HCT116 (cell line): Measurements from ENCODE around the gene ERAL1.
"Not testable (repeated sequence)": the region's sequence is repeated elsewhere in the genome, so short reads cannot be mapped to it uniquely, and the experiment has no call there.

Experiments used
- EGR1 ChIP-seq: IDR thresholded peaks from 2 replicates; pipeline ENCODE4 v1.6.1; 2012; ENCODE audit warnings: low read depth
- POLR2A ChIP-seq: IDR thresholded peaks from 2 replicates; pipeline ENCODE4 v1.7.0; 2011; ENCODE audit warnings: borderline replicate concordance; ENCODE audit not compliant: insufficient read depth, insufficient read length; ENCODE audit errors: extremely low read depth
- POLR2AphosphoS5 ChIP-seq: IDR thresholded peaks from 2 replicates; pipeline ENCODE4 v1.6.1; 2011; ENCODE audit warnings: mild to moderate bottlenecking, low read depth, low read length, moderate library complexity
- TF ChIP-seq, protein P1 (sequence below), 3 experiments: fragments of 200-600 bp in 1 of 3; sonication (generic) in 1 of 3; IDR thresholded peaks in 2 of 3; conservative IDR thresholded peaks in 1 of 3; 2 replicates each; pipeline ENCODE4 v1.5.1; 2012 to 2017; ENCODE audit warnings: low read depth in 2 of 3, low read length in 2 of 3, antibody characterized with exemption in 1 of 3, borderline replicate concordance in 1 of 3, control low read depth in 1 of 3, mild to moderate bottlenecking in 1 of 3, mixed read lengths in 1 of 3, mixed run types in 1 of 3, moderate library complexity in 1 of 3; ENCODE audit not compliant: insufficient read depth in 1 of 3

DNA sequence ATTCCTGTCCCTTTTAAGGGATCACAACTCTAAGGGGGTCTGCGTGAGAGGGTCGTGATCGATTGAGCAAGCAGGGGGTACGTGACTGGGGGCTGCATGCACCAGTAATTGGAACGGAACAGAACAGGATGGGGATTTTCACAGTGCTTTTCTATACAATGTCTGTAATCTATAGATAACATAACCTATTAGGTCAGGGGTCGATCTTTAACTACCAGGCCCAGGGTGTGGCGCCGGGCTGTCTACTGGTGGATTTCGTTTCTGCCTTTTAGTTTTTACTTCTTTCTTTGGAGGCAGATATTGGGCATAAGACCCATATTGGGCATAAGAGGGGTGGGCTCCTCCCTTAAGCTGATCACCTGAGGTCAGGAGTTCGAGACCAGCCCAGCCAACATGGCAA is 18.3 kb upstream of the ERAL1 start:
- not testable (repeated sequence) for TF ChIP-seq EGR1, POLR2A, POLR2AphosphoS5
- TF ChIP-seq, protein P1, sequence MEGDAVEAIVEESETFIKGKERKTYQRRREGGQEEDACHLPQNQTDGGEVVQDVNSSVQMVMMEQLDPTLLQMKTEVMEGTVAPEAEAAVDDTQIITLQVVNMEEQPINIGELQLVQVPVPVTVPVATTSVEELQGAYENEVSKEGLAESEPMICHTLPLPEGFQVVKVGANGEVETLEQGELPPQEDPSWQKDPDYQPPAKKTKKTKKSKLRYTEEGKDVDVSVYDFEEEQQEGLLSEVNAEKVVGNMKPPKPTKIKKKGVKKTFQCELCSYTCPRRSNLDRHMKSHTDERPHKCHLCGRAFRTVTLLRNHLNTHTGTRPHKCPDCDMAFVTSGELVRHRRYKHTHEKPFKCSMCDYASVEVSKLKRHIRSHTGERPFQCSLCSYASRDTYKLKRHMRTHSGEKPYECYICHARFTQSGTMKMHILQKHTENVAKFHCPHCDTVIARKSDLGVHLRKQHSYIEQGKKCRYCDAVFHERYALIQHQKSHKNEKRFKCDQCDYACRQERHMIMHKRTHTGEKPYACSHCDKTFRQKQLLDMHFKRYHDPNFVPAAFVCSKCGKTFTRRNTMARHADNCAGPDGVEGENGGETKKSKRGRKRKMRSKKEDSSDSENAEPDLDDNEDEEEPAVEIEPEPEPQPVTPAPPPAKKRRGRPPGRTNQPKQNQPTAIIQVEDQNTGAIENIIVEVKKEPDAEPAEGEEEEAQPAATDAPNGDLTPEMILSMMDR (IDR thresholded peaks at IDR 0.05 in 2 of 3, conservative IDR thresholded peaks at IDR 0.05 in 1 of 3; ENCODE audit: borderline replicate concordance in 1 of 3, insufficient read depth in 1 of 3, low read depth in 2 of 3, low read length in 2 of 3), result not testable (repeated sequence)
